ENCODE data around the gene SPACA1. TPM values are rescaled to one million over a fixed set of nuclear protein-coding genes. Genes with fewer than 3 reads are reported as not detected.

The SPACA1 gene
- total RNA-seq, 1 experiment from 2014 or later: not detected

DNA sequence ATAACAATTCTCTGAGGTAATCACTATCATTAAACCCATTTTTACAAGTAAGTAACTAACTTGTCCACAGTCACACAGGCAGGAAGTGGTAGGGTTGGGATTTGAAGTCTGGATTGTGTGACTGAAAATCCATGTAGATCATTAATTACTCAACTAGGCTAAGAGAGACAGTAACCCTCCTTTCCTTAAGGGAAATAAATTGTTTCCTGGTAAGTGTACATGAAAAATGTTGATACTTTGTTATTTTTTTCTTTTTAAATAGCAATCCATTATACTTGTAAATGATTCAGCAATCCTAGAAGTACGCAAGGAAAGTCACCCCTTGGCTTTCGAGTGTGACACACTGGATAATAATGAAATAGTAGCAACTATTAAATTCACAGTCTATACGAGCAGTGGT, 11.6 kb downstream of the SPACA1 start:
- Mint-ChIP-seq H3K4me1 (peaks cover 0 to 4% of the 10 kb centered on the region in 2 experiments; a peak in 1 of 4 replicates), H3K27ac (no peak overlapping the region), H3K36me3 (ENCODE audit: insufficient read depth in 1 of 3, low read depth in 3 of 3) (no peaks in the 10 kb centered on the region; a peak in 1 of 7 replicates), H3K27me3 (ENCODE audit: low read depth) (no peaks in the 10 kb centered on the region), H3K4me3 (no peak overlapping the region), H3K9me3 (no peaks in the 10 kb centered on the region; a peak in 1 of 5 replicates)
- Histone ChIP-seq H4K20me1 (ENCODE audit: control insufficient read depth, insufficient read depth, insufficient read length) (no peaks in the 10 kb centered on the region), H2BK120ac (ENCODE audit: low read depth, low read length, poor library complexity, severe bottlenecking) (no peak overlapping the region), H2BK5ac (ENCODE audit: insufficient read length, low read length) (no peak overlapping the region), H3K56ac (ENCODE audit: insufficient read length, low read depth, low read length) (no peak overlapping the region), H2AFZ (ENCODE audit: low read length) (no peak overlapping the region), H3K23ac (ENCODE audit: insufficient read length, low read depth, low read length) (no peak overlapping the region), H3K79me2 (ENCODE audit: insufficient read depth, low read length) (no peaks in the 10 kb centered on the region), H2BK15ac (ENCODE audit: low read depth, low read length) (no peak overlapping the region), H3K23me2 (ENCODE audit: insufficient read length, low read depth, low read length, poor library complexity, severe bottlenecking) (no peaks in the 10 kb centered on the region), H3K27ac (ENCODE audit: insufficient read length, low read depth, low read length) (no peak overlapping the region), H2AK5ac (ENCODE audit: insufficient read length, low read length) (no peak overlapping the region), H3K18ac (ENCODE audit: insufficient read length, low read depth, low read length) (no peak overlapping the region), H3K14ac (ENCODE audit: insufficient read depth, low read length) (no peak overlapping the region), H3K79me1 (ENCODE audit: insufficient read depth, low read depth, low read length, poor library complexity, severe bottlenecking) (no peaks in the 10 kb centered on the region), H4K8ac (replicated peaks; ENCODE audit: insufficient read length, low read depth, low read length) (no peak overlapping the region), H3K4me2 (ENCODE audit: insufficient read depth, insufficient read length, low read length) (no peak overlapping the region), H3K4ac (ENCODE audit: low read depth, low read length) (no peak overlapping the region), H3K27me3 (ENCODE audit: insufficient read depth, low read length) (no peaks in the 10 kb centered on the region), H4K5ac (ENCODE audit: insufficient read length, low read depth, low read length) (no peak overlapping the region), H3K9ac (ENCODE audit: extremely low read depth, insufficient read length, low read length) (no peak overlapping the region), H2BK20ac (ENCODE audit: low read depth, low read length, poor library complexity, severe bottlenecking) (no peak overlapping the region), H3K4me1 (ENCODE audit: insufficient read depth, low read length) (no peaks in the 10 kb centered on the region), H3T11ph (ENCODE audit: low read length) (no peak overlapping the region), H2BK12ac (ENCODE audit: insufficient read length, low read depth, low read length) (no peak overlapping the region), H4K91ac (ENCODE audit: insufficient read length, low read depth, low read length) (no peak overlapping the region), H3K9me3 (ENCODE audit: control insufficient read depth, low read depth, low read length) (no peaks in the 10 kb centered on the region)
- no peak for DNase-seq
- TF ChIP-seq, protein P1, sequence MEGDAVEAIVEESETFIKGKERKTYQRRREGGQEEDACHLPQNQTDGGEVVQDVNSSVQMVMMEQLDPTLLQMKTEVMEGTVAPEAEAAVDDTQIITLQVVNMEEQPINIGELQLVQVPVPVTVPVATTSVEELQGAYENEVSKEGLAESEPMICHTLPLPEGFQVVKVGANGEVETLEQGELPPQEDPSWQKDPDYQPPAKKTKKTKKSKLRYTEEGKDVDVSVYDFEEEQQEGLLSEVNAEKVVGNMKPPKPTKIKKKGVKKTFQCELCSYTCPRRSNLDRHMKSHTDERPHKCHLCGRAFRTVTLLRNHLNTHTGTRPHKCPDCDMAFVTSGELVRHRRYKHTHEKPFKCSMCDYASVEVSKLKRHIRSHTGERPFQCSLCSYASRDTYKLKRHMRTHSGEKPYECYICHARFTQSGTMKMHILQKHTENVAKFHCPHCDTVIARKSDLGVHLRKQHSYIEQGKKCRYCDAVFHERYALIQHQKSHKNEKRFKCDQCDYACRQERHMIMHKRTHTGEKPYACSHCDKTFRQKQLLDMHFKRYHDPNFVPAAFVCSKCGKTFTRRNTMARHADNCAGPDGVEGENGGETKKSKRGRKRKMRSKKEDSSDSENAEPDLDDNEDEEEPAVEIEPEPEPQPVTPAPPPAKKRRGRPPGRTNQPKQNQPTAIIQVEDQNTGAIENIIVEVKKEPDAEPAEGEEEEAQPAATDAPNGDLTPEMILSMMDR (conservative IDR thresholded peaks at IDR 0.05): no peak
- WGBS (ENCODE audit: extremely low coverage, insufficient read length, low lambda C conversion rate): no CpG with 5 or more reads among the region's 3 CpGs
